ENCODE data around the gene EXOC3L4.

GRCh38 chr14:103070971-103071542 is 23.5 kb upstream of the EXOC3L4 start:
- TF ChIP-seq, protein P1, sequence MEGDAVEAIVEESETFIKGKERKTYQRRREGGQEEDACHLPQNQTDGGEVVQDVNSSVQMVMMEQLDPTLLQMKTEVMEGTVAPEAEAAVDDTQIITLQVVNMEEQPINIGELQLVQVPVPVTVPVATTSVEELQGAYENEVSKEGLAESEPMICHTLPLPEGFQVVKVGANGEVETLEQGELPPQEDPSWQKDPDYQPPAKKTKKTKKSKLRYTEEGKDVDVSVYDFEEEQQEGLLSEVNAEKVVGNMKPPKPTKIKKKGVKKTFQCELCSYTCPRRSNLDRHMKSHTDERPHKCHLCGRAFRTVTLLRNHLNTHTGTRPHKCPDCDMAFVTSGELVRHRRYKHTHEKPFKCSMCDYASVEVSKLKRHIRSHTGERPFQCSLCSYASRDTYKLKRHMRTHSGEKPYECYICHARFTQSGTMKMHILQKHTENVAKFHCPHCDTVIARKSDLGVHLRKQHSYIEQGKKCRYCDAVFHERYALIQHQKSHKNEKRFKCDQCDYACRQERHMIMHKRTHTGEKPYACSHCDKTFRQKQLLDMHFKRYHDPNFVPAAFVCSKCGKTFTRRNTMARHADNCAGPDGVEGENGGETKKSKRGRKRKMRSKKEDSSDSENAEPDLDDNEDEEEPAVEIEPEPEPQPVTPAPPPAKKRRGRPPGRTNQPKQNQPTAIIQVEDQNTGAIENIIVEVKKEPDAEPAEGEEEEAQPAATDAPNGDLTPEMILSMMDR (IDR thresholded peaks at IDR 0.05; ENCODE audit: insufficient read depth, low read length): no peak
- no peak for TF ChIP-seq POLR2AphosphoS5 (IDR thresholded peaks at IDR 0.05; ENCODE audit: low read depth)
- TF ChIP-seq, protein P2, sequence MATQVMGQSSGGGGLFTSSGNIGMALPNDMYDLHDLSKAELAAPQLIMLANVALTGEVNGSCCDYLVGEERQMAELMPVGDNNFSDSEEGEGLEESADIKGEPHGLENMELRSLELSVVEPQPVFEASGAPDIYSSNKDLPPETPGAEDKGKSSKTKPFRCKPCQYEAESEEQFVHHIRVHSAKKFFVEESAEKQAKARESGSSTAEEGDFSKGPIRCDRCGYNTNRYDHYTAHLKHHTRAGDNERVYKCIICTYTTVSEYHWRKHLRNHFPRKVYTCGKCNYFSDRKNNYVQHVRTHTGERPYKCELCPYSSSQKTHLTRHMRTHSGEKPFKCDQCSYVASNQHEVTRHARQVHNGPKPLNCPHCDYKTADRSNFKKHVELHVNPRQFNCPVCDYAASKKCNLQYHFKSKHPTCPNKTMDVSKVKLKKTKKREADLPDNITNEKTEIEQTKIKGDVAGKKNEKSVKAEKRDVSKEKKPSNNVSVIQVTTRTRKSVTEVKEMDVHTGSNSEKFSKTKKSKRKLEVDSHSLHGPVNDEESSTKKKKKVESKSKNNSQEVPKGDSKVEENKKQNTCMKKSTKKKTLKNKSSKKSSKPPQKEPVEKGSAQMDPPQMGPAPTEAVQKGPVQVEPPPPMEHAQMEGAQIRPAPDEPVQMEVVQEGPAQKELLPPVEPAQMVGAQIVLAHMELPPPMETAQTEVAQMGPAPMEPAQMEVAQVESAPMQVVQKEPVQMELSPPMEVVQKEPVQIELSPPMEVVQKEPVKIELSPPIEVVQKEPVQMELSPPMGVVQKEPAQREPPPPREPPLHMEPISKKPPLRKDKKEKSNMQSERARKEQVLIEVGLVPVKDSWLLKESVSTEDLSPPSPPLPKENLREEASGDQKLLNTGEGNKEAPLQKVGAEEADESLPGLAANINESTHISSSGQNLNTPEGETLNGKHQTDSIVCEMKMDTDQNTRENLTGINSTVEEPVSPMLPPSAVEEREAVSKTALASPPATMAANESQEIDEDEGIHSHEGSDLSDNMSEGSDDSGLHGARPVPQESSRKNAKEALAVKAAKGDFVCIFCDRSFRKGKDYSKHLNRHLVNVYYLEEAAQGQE (IDR thresholded peaks at IDR 0.05; ENCODE audit: insufficient replicate concordance, low read depth): no peak

Measured in HL-60 (cell line).